ENCODE results near the gene GPRC5A.

GPRC5A gene

DNA sequence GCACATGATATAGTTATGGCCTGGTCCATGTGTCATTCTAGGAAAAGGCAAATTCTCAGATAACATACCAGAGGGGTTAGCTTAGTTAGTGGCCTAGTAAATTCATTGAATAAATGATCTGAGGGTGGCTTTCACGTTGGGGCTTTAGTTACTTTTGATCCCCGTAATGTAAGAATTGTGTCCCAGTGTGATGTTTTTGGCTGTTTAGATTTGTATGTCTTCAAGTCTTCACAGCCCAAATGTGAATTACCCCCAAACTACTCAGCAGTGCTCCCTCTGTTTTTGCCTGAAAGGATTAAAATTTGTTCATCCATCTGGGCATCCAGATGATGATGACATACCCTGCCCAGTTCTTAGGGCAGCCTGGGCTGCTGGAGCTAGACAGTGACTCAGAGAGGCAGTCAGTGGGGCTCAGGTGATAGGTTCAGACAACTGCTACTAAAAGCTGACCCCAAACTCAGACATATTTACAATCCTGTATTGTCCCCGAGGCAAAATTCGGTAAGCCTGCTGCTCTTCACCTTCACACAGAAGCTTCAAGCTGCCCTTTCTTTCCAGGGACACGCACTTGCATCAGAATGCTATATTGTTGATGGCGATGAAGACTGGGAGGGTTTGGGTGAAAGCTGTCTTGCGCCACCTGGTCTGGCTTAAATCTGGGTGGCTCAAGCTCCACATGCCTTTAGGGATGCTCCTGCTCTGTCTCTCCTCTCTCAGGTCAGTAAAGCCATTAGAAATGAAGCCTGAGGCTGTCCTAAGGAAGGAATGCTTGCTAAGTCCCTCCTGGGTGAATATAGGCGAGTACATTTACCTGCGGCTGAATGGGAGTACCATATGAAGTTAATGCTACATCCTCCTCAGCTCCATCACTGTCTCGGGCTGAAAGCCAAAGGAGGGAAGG lies 50.3 kb downstream of the GPRC5A start:
- DNase-seq (ENCODE audit: low read depth in 2 of 2): no peak

GRCh38 chr12:12943586-12944260 lies 52.4 kb downstream of the GPRC5A start:
- no peak for DNase-seq (ENCODE audit: low read depth in 2 of 2)

DNA sequence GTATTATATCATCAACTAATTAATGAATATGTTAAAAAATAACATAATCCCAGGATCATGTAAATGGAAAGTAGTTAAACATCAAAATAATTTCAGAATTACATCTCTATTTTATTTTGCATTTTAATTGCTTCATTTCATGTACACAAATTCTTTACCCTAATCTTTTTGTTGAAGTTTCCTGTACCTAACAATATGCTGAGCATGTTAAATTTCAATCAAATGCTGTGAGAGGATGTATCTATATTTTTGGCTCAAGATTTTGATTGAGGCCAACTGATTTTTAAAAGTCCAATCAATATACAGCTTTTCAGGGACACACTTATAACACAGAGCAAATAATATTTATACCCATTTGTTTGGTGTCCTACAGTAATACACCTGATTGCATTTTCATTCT lies 54.2 kb downstream of the GPRC5A start:
- DNase-seq (ENCODE audit: low read depth in 2 of 2): no peak

GRCh38 chr12:12946686-12947355 lies 55.5 kb downstream of the GPRC5A start:
- no peak for DNase-seq (ENCODE audit: low read depth in 2 of 2)

- DNase-seq (ENCODE audit: low read depth in 2 of 2): no peak
Observed at GRCh38 chr12:12947902-12948301, 56.5 kb downstream of the GPRC5A start.

DNA sequence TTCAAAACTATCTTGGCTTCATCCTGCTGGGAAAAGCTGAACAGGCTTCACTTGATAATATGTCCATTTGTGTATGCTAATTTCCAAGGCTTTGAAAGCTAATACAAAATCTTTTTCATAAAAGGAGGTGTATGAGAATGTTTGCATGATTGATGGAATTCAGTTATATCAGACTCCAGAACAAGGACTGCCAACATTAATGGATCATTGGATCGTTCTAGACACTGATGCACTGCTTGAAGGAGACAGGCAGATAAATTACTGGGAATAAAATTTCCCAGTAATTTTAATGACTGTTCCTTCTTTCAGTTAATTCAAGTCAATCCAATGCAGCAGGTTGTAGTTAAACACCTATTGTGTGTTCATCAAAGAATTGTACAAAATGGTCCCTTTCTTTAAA lies 60.1 kb downstream of the GPRC5A start:
- no peak for DNase-seq (ENCODE audit: low read depth in 2 of 2)

DNA sequence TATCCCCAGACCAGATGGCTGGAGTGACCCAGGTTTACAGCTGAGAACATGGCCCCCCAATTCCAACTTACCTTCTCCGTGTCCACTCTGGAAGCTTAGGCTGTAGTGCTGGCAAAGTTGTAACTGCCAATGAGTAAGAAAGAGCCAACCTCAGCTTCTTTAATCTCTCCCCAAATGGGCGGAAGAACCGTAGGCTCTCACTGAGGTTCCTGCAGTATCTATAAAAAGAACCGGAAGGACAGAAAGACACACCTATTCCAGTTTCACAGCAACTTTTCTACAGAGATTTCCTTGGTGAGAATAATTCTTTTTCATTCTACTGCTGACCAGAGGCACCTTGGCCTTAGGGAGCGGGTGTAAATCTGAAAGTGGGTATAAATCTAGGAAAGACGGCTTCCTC lies 60.7 kb downstream of the GPRC5A start, which contains the start of gene GPRC5D:
Gene GPRC5D, minus strand, starts transcription at position 135 of the 400 bp plus-strand sequence. CDS start 1,786 bp downstream, outside the sequence.
- no peak for DNase-seq (ENCODE audit: low read depth in 2 of 2)

DNA sequence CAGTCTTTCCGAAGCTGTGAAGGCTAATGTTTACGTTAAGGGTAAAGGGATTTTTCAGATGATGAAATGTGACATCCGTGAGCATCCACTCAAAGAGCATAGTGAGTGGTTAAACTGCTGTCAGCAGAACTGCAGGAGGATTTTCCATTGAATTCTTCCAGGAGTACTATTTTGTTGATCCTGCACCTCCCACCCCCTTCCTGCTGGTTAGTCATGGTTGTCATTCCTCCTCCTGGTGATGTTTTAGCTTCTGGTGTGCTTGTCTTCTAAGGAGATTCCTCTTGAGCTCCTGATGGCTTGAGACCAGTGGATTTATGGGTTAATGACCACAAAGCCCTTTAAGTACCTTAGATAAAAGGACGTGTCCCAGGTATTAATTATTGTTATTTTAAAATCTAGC lies 63.0 kb downstream of the GPRC5A start:
- no peak for DNase-seq (ENCODE audit: low read depth in 2 of 2)

GRCh38 chr12:12954878-12955625 lies 63.7 kb downstream of the GPRC5A start:
- DNase-seq (ENCODE audit: low read depth in 2 of 2): no peak

GRCh38 chr12:12958886-12959285 lies 67.5 kb downstream of the GPRC5A start:
- no peak for DNase-seq (ENCODE audit: low read depth in 2 of 2)

DNA sequence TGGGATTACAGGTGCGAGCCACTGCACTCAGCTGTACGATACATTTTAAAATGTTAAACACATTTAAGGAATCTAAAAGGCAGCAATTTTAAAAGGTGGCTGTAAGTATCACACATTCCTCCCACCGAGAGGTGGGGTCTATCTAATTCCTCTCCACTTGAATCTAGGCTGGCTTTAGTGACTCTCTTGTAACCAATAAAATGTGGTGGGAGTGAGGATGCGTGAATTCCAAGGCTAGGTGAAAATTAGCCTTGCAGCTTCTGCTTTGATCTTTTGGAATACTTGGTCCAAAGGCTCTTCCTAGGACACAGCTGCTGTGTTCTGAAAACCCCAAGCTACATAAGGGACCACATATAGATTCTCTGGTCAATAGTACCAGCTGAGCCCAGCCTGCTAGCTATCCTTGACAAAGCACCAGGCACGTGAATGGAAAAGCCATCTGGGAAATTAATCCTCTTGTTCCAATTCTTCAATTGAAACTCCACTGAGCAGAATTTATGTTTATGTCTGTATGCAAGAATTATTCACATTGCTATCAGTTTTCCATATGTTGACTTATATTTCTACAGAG lies 69.4 kb downstream of the GPRC5A start:
- DNase-seq (ENCODE audit: low read depth in 2 of 2): no peak

DNA sequence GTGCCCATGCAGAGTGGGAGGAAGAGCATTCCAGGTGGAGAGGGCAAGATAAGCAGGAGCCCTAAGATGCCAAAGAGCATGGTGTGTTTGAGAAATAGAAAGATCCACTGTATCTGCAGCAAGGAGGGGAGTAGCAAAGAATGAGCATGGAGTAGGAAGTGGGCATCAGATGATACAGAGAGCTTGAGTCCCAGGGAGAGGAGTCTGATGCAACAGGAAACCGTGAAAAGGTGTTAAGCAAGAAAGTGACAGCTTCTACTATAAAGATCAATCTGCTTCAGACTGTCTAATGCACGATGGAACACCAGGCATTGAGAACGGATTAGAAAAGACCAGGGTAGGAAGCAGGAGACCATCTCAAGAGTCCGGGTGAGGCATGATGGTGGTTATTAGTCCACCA lies 72.9 kb downstream of the GPRC5A start:
- DNase-seq (ENCODE audit: low read depth in 2 of 2): no peak

- DNase-seq (ENCODE audit: low read depth in 2 of 2): no peak
Observed at GRCh38 chr12:12965836-12966235, 74.5 kb downstream of the GPRC5A start.

All from stimulated activated CD8-positive, alpha-beta memory T cell treated with anti-CD3 and anti-CD28 coated beads, Interleukin-7, amount 100 ng/mL, for 1 hour (primary cell).